Hepatocyte (in vitro differentiated cells): ENCODE measurements around the gene STX7.

ENCODE experiments used
- CTCF ChIP-seq: fragments of 200-600 bp; sonication (generic); IDR thresholded peaks from 2 replicates; pipeline ENCODE4 v1.5.1; 2016; ENCODE audit warnings: antibody characterized with exemption, mild to moderate bottlenecking; ENCODE audit not compliant: poor library complexity
- EZH2 ChIP-seq: fragments of 200-600 bp; sonication (generic); IDR thresholded peaks from 2 replicates; pipeline ENCODE4 v1.6.1; 2016; ENCODE audit warnings: antibody characterized with exemption, mild to moderate bottlenecking, borderline replicate concordance

- TF ChIP-seq EZH2 = no peak
- no peak for TF ChIP-seq CTCF
These were observed 101.6 kb downstream of the STX7 start for GRCh38 chr6:132411296-132411695.
